LNCaP clone FGC (cell line): ENCODE data around the gene MED15.
"Not testable (repeated sequence)": the region's sequence is repeated elsewhere in the genome, so short reads cannot be mapped to it uniquely, and the experiment has no call there.

ENCODE experiments used
- DNase-seq: peaks from one replicate; pipeline ENCODE4 v3.0.0-alpha.2; 2011; ENCODE audit warnings: low read depth
- H3K4me3 ChIP-seq: 2 replicates; pipeline ENCODE4 v1.5.1; 2011; ENCODE audit warnings: mild to moderate bottlenecking, low read depth, low read length, control low read depth
- CTCF ChIP-seq: IDR thresholded peaks from 2 replicates; pipeline ENCODE4 v1.5.1; 2012; ENCODE audit warnings: mild to moderate bottlenecking; ENCODE audit not compliant: control insufficient read depth, insufficient read depth; ENCODE audit errors: extremely low read depth

The MED15 gene

GRCh38 chr22:20591295-20591645, 83.9 kb downstream of the MED15 start:
- TF ChIP-seq CTCF, result no peak
- no peak for DNase-seq
- no peak overlapping the region for H3K4me3 ChIP-seq

DNA sequence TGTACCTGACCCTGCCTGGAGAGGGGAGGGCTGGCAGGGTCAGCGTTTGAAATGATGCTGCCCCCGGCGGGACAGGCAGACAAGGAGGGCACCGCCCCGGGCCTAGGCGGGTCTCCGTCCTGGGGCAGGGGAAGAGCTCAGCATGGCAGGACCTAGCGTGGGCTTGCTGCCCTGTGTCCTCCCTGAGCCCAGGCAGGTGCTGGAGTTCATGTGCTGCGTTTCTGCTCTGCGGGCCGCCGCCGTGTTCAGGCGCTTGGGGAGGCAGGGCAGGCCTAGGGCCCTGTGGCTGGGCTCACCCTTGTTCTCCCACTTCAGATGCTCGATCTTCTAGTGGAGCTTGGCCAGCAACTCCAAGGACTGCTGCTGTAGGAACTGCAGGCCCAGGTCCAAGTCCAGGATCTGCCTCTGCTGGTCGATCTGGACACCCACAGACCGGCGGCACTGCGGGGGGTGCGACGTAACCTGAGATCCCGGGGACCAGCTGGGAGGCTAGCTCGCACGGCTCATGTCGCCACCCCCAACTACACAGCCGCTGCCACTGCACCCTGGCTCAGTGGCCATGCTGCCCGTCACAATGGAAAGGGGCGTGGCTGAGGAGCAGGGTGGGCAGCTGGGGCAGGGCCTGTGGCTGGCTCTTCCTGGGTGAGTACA, 84.4 kb downstream of the MED15 start:
- no peak overlapping the region for H3K4me3 ChIP-seq
- DNase-seq, result no peak
- TF ChIP-seq CTCF, result no peak

DNA sequence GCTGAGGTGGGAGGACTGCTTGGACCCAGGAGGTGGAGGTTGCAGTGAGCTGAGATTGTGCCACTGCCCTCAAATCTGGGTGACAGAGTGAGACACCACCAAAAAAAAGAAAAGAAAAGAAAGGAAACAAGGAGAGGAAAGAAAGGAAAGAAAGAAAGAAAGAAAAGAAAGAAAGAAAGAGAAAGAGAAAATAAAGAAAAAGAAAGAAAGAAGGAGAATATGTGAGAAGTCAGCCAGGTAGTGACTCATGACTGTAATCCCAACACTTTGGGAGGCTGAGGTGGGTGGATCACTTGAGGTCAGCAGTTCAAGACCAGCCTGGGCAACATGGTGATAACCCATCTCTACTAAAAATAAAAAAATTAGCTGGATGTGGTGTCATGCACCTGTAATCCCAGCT, 86.6 kb downstream of the MED15 start:
- not testable (repeated sequence) for H3K4me3 ChIP-seq, DNase-seq

DNA sequence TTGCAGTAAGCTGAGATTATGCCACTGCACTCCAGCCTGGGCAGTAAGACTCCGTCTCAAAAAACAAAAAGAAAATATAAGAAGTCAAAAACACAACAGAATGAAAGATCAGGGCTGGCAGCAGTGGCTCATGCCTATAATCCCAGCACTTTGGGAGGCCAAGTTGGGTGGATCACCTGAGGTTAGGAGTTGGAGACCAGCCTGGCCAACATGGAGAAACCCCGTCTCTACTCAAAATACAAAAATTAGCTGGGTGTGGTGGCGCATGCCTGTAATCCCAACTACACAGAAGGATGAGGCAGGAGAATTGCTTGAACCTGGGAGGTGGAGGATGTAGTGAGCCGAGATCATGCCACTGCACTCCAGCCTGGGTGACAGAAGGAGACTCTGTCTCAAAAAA, 87.1 kb downstream of the MED15 start:
- not testable (repeated sequence) for DNase-seq, H3K4me3 ChIP-seq

DNA sequence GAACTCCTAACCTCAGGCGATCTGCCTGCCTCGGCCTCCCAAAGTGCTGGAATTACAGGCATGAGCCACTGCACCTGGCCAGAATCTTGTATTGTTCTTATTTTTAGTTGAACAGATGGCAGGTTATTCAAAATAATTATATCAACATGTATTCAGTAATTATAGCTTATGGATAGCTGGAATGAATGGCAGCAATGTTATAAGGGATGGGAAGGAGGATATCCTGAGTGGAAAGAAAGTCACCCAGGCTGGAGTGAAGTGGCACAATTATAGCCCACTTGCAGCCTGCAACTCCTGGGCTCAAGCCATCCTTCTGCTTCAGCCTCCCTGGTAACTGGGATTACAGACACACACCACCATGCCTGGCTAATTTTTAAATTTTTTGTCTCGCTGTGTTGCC, 88.1 kb downstream of the MED15 start:
- H3K4me3 ChIP-seq, result no peak overlapping the region
- no peak for DNase-seq
- TF ChIP-seq CTCF, result no peak

- no peak overlapping the region for H3K4me3 ChIP-seq
- TF ChIP-seq CTCF, result no peak
- no peak for DNase-seq
Observed at GRCh38 chr22:20599117-20599516, 91.7 kb downstream of the MED15 start.

- no peak for TF ChIP-seq CTCF
- DNase-seq, result no peak
Observed at GRCh38 chr22:20600137-20600673, 92.8 kb downstream of the MED15 start.

GRCh38 chr22:20601308-20601707, 93.9 kb downstream of the MED15 start:
- DNase-seq, result no peak
- no peak for TF ChIP-seq CTCF
- H3K4me3 ChIP-seq, result no peak overlapping the region

More at GRCh38 chr22:20600137-20600673, 92.8 kb downstream of the MED15 start:
- no peak overlapping the region for H3K4me3 ChIP-seq
